Natural killer cell (primary cell): ENCODE data around the gene TMEM101. TPM values are rescaled to one million over a fixed set of nuclear protein-coding genes. Genes with fewer than 3 reads are reported as not detected.

Experiments
- ATAC-seq, 3 donors: fragments of 150-1000 bp in 2 of 3; fragments of 200-7000 bp in 1 of 3; cut with Tn5 transposase; 1 replicate in 1 of 3; 2 replicates in 2 of 3; pipeline ENCODE4 v1.10.0; 2021; ENCODE audit warnings: mild to moderate bottlenecking in 2 of 3, moderate library complexity in 2 of 3
- DNase-seq, 2 donors: peaks; one replicate each; pipeline versions ENCODE4 v3.0.0 to v3.0.0-alpha.2; 2013 to 2021; ENCODE audit warnings: mixed read lengths in 1 of 2
- H3K27ac ChIP-seq: one replicate; pipeline ENCODE4 v1.5.1; 2013; ENCODE audit warnings: mild to moderate bottlenecking, low read length
- H3K27me3 ChIP-seq: one replicate; pipeline ENCODE4 v1.6.1; 2013; ENCODE audit warnings: low read length; ENCODE audit not compliant: control insufficient read depth, insufficient read depth
- H3K36me3 ChIP-seq: one replicate; pipeline ENCODE4 v1.6.1; 2013; ENCODE audit warnings: low read length; ENCODE audit not compliant: control insufficient read depth, insufficient read depth
- H3K4me1 ChIP-seq: one replicate; pipeline ENCODE4 v1.6.1; 2013; ENCODE audit warnings: low read length; ENCODE audit not compliant: control insufficient read depth, insufficient read depth
- H3K4me3 ChIP-seq: one replicate; pipeline ENCODE4 v1.5.1; 2013; ENCODE audit warnings: low read length
- H3K9me3 ChIP-seq: one replicate; pipeline ENCODE4 v1.6.1; 2013; ENCODE audit warnings: low read length; ENCODE audit not compliant: control insufficient read depth, insufficient read depth
- H3K27ac Mint-ChIP-seq, 2 donors: one replicate each; pipeline ENCODE4 v1.8.0; 2022; ENCODE audit warnings: mild to moderate bottlenecking in 2 of 2, mixed read lengths in 2 of 2, moderate library complexity in 1 of 2
- H3K27me3 Mint-ChIP-seq, 2 donors: one replicate each; pipeline ENCODE4 v1.8.0; 2022; ENCODE audit warnings: low read depth in 2 of 2, mixed read lengths in 2 of 2
- H3K36me3 Mint-ChIP-seq: one replicate; pipeline ENCODE4 v1.8.0; 2022; ENCODE audit warnings: mixed read lengths
- H3K4me1 Mint-ChIP-seq, 2 donors: one replicate each; pipeline ENCODE4 v1.8.0; 2022; ENCODE audit warnings: mixed read lengths in 2 of 2
- H3K4me3 Mint-ChIP-seq: one replicate; pipeline ENCODE4 v1.8.0; 2022; ENCODE audit warnings: mild to moderate bottlenecking, moderate library complexity, mixed read lengths
- H3K9me3 Mint-ChIP-seq, 2 donors: one replicate each; pipeline ENCODE4 v1.8.0; 2022; ENCODE audit warnings: mixed read lengths in 2 of 2
- WGBS: methylation state at CpG from one replicate; pipeline ENCODE4 v1.1.7; 2013; ENCODE audit warnings: missing lambda C conversion rate; ENCODE audit not compliant: insufficient coverage; 5-methylcytosine and 5-hydroxymethylcytosine counted together
- intact Hi-C: fragments of 100-400 bp; cut with micrococcal nuclease; formaldehyde crosslinking; loops from one replicate; pipeline ENCODE4 v1.14.2; 2022
- total RNA-seq, 4 donors: library from RNA; stranded (reverse); fragments of 120-200 nt in 1 of 4; gene quantifications; one replicate each; pipeline versions ENCODE4 v1.2.3 to v1.2.4, GENCODE V29; 2013 to 2022
- TF ChIP-seq, protein P1 (sequence below): fragments of 200-600 bp; IDR thresholded peaks from one replicate; pipeline ENCODE4 v1.8.0; 2022; ENCODE audit warnings: antibody characterized with exemption

TMEM101 gene
- total RNA-seq, 3 donors from 2014 or later (not counting 1 experiment from before 2014, with no cell fraction given): 11.3 to 13.9 (median 11.5) TPM

DNA sequence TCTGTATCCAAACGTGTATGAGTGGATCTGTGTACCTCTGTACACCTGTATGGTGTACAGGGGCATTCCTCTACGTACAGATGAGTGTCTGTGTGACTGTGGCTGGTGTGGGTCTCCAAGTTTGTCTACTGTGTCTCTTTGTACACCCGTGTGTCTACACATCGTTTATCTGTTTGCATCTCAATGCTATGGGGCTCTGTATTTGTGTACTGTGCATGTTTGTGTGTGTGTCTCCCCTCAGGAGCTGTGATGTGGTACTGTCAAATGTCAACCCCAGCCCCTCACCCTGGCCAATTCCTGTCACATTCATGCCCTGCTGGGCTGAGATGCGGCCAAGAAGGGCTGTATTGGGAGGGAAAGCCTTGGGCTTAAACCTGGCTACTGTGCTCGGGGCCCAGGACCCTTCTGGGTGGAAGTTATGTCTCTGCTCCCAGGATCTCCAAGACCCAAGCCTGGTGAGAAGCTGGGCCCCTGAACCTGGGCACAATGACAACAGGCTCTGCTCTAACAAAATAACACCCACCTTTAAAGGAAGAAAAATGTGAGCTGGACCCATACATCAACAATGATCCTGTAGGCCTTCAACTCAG is 13.8 kb downstream of the TMEM101 start:
- Histone ChIP-seq H3K36me3 (no peaks in the 10 kb centered on the region), H3K4me1 (peaks cover 17% of the 10 kb centered on the region), H3K4me3 (no peak overlapping the region), H3K9me3 (no peaks in the 10 kb centered on the region), H3K27ac (no peak overlapping the region), H3K27me3 (peaks cover 19% of the 10 kb centered on the region)
- ATAC-seq (no peak), DNase-seq (no peak)
- TF ChIP-seq, protein P1, sequence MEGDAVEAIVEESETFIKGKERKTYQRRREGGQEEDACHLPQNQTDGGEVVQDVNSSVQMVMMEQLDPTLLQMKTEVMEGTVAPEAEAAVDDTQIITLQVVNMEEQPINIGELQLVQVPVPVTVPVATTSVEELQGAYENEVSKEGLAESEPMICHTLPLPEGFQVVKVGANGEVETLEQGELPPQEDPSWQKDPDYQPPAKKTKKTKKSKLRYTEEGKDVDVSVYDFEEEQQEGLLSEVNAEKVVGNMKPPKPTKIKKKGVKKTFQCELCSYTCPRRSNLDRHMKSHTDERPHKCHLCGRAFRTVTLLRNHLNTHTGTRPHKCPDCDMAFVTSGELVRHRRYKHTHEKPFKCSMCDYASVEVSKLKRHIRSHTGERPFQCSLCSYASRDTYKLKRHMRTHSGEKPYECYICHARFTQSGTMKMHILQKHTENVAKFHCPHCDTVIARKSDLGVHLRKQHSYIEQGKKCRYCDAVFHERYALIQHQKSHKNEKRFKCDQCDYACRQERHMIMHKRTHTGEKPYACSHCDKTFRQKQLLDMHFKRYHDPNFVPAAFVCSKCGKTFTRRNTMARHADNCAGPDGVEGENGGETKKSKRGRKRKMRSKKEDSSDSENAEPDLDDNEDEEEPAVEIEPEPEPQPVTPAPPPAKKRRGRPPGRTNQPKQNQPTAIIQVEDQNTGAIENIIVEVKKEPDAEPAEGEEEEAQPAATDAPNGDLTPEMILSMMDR: no peak
- peaks cover 2 to 3% of the 10 kb centered on the region in 2 donors for H3K4me1 Mint-ChIP-seq
- intact Hi-C loops: no loop called here
- no peak overlapping the region for H3K4me3 Mint-ChIP-seq
- WGBS: 80% methylated on average over 6 of the region's 6 CpGs
- peaks cover 19 to 22% of the 10 kb centered on the region in 2 donors for H3K27me3 Mint-ChIP-seq
- no peak overlapping the region for H3K27ac Mint-ChIP-seq
- no peaks in the 10 kb centered on the region for H3K36me3 Mint-ChIP-seq
- no peaks in the 10 kb centered on the region for H3K9me3 Mint-ChIP-seq

DNA sequence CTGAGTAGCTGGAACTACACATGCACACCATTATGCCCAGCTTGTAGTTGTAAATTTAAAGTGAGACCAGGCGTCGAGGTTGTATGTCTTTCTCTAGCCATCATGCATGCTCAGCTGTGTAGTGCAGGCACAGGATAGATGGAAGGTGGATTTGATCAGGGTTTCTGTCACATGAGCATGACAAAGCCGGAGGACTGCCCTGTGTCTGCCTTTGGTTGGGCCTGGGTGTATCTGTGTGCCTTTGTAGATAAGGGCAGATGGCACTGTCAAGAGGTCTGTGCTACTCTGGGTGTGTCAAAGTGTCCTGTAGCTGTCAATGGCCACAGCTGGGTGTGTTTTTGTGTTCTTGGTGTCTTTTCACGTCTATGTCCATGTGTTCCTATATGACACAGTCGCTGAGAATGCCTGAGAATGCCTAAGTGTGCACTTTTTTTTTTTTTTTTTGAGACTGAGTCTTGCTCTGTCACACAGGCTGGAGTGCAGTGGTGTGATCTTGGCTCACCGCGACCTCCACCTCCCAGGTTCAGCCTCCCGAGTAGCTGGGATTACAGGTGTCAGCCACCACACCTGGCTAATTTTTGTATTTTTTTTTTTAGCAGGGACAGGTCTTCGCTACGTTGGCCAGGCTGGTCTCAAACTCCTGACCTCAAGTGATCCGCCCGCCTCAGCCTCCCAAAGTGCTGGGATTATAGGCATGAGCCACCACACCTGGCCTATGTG is 14.5 kb downstream of the TMEM101 start:
- Mint-ChIP-seq H3K4me1 (no peaks in the 10 kb centered on the region), H3K27ac (no peak overlapping the region), H3K27me3 (peaks cover 24 to 25% of the 10 kb centered on the region in 2 donors), H3K9me3 (no peaks in the 10 kb centered on the region), H3K4me3 (no peak overlapping the region), H3K36me3 (no peaks in the 10 kb centered on the region)
- ATAC-seq (no peak), DNase-seq (no peak)
- intact Hi-C loops: no loop called here
- Histone ChIP-seq H3K4me1 (peaks cover 10% of the 10 kb centered on the region), H3K27me3 (peaks cover 18% of the 10 kb centered on the region), H3K9me3 (no peaks in the 10 kb centered on the region), H3K4me3 (no peak overlapping the region), H3K27ac (no peak overlapping the region), H3K36me3 (no peaks in the 10 kb centered on the region)
- 87% methylated on average over 12 of the region's 12 CpGs for WGBS
- TF ChIP-seq, protein P1: no peak

DNA sequence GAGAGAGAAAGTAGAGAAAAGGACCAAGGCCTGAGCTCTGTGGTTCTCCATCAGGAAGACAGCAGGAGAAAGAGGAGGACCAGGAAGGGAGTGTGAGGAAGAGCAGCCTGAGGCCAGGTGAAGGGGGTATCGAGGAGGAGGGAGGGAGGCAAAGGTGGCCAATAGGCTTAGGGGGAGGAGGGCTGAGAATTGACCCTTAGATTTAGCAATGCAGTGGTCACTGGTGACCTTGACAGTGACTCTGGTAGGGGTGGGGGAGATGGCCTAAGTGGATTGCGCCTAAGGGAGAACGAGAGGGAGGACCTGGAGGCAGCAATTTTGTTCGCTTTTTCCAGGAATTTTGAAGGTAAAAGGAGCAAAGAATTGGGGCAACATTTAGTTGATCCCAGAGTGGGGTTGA is 15.7 kb downstream of the TMEM101 start:
- Histone ChIP-seq H3K9me3 (no peaks in the 10 kb centered on the region), H3K36me3 (no peaks in the 10 kb centered on the region), H3K4me1 (peaks cover 7% of the 10 kb centered on the region), H3K4me3 (no peak overlapping the region), H3K27me3 (peaks cover 18% of the 10 kb centered on the region), H3K27ac (no peak overlapping the region)
- no peak for DNase-seq
- peaks cover 25 to 29% of the 10 kb centered on the region in 2 donors for H3K27me3 Mint-ChIP-seq
- TF ChIP-seq, protein P1: no peak
- no peaks in the 10 kb centered on the region for H3K36me3 Mint-ChIP-seq
- H3K27ac Mint-ChIP-seq: no peak overlapping the region
- intact Hi-C loops: no loop called here
- WGBS: 89% methylated on average over 4 of the region's 4 CpGs
- H3K4me1 Mint-ChIP-seq: no peaks in the 10 kb centered on the region
- no peaks in the 10 kb centered on the region for H3K9me3 Mint-ChIP-seq
- no peak overlapping the region for H3K4me3 Mint-ChIP-seq
- ATAC-seq: no peak
